Measurements from ENCODE around the gene CDHR2. TPM values are rescaled to one million over a fixed set of nuclear protein-coding genes. Genes with fewer than 3 reads are reported as not detected.

Gene CDHR2, protein sequence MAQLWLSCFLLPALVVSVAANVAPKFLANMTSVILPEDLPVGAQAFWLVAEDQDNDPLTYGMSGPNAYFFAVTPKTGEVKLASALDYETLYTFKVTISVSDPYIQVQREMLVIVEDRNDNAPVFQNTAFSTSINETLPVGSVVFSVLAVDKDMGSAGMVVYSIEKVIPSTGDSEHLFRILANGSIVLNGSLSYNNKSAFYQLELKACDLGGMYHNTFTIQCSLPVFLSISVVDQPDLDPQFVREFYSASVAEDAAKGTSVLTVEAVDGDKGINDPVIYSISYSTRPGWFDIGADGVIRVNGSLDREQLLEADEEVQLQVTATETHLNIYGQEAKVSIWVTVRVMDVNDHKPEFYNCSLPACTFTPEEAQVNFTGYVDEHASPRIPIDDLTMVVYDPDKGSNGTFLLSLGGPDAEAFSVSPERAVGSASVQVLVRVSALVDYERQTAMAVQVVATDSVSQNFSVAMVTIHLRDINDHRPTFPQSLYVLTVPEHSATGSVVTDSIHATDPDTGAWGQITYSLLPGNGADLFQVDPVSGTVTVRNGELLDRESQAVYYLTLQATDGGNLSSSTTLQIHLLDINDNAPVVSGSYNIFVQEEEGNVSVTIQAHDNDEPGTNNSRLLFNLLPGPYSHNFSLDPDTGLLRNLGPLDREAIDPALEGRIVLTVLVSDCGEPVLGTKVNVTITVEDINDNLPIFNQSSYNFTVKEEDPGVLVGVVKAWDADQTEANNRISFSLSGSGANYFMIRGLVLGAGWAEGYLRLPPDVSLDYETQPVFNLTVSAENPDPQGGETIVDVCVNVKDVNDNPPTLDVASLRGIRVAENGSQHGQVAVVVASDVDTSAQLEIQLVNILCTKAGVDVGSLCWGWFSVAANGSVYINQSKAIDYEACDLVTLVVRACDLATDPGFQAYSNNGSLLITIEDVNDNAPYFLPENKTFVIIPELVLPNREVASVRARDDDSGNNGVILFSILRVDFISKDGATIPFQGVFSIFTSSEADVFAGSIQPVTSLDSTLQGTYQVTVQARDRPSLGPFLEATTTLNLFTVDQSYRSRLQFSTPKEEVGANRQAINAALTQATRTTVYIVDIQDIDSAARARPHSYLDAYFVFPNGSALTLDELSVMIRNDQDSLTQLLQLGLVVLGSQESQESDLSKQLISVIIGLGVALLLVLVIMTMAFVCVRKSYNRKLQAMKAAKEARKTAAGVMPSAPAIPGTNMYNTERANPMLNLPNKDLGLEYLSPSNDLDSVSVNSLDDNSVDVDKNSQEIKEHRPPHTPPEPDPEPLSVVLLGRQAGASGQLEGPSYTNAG (N-terminal part only)
- total RNA-seq: not detected in 2 replicates

GRCh38 chr5:176548967-176549444, at the start of gene CDHR2:
Gene CDHR2 (plus strand): TSS chr5:176549342. CDS start chr5:176565353, 16,011 bp downstream.

DNA sequence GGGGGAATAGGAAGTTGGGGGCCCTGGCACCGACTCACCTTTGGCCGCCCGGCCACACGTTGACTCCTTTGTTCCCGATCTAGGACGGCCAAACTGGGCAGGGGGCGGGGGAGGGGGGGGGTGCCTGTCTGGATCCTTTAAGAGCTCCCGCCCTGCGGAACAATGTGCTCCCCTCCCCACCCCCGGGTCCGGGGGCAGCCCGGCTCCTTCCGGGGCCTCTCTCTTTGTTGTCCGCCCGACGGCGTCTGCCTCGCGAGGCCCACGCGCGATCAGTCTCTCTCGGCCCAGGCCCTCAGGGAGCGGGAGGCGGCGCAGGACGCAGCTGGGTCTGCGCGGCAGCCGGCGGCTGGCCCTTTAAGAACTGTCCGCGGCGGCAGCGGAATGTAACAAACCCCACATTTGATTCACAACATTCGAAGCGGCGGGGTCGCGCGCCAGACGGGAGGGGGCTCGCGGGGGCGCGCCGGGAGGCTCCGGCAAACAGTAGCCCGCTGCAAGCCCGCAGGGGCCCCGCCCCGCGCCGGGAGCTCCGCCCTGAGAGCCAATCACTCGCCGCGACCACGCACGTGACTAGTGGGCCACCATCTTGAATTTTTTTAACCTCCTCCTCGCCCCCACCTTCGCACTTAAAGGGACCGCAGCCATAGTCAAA, 12.1 kb upstream of the CDHR2 start, which contains the start of gene RNF44:
Gene RNF44 (minus strand): TSS at position 501 of the 652 bp plus-strand sequence. CDS start 4,930 bp downstream, outside the sequence.

GRCh38 chr5:176609724-176610434, 60.7 kb downstream of the CDHR2 start, which contains the start of gene GPRIN1:
Gene GPRIN1 (minus strand): TSS chr5:176610156. CDS start chr5:176599834, 10,322 bp downstream.

DNA sequence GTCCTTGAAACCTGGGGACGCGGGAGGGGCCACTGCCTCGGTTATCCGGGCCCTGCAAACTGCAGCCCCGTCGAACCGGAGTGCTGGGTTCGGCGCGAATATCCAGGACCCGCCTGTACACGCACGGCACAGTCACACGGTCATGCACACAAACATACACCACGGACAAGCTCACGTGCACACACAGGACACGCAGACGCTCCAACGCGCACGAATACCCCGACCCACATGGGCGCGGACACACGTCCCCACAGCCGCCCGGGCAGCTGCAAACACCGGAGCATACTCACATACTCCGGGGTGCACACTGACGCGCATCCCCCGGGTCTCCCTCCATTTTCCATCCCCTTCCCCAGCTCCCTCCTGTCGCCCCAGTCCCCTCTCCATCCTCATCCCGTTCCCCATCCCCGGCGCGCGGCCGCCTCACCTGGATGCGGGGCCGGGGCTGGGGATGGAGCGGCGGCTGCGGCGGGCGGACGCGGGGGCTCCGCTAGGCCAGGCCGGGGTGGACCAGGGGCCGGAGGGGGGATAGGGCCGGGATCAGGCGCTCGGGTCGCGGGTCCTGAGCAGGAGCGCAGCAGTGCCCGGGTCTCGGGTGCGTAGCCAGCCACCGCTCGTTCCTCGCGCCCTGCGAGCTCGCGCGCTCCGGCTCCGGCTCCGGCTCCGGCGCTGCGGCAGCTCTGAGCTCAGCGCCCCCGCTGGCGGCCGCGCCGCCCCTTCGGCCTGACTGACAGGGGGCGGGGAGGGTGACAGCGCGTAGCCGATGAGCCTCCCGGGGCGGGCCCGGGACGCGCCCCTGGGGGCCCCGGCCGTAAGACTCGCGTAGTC, 80.9 kb downstream of the CDHR2 start, which contains the start of the genes EIF4E1B and SNCB:
Gene EIF4E1B (plus strand): TSS at position 823 of the 828 bp plus-strand sequence. CDS start 12,113 bp downstream, outside the sequence.
Gene SNCB (minus strand): TSS at position 682 of the 828 bp plus-strand sequence. CDS start 880 bp downstream, outside the sequence.

Other genes starting within 250 kb of the CDHR2 start
- gene KIAA1191, start 187.6 kb upstream of the CDHR2 start, total RNA-seq: 44.6 and 52.2 TPM in 2 replicates
- 8.4 and 9.0 TPM in 2 replicates for gene ARL10, start 183.9 kb upstream of the CDHR2 start, total RNA-seq
- gene NOP16, start 160.7 kb upstream of the CDHR2 start, total RNA-seq: 19.1 and 19.6 TPM in 2 replicates
- gene HIGD2A, start 160.6 kb upstream of the CDHR2 start, total RNA-seq: 70.5 and 122 TPM in 2 replicates
- 72.9 and 73.5 TPM in 2 replicates for gene CLTB, start 132.8 kb upstream of the CDHR2 start, total RNA-seq
- 26.2 and 27.1 TPM in 2 replicates for gene FAF2, start 101.0 kb upstream of the CDHR2 start, total RNA-seq
- 6.7 and 11.5 TPM in 2 replicates for gene RNF44, start 11.9 kb upstream of the CDHR2 start, total RNA-seq
- 2.2 and 2.4 TPM in 2 replicates for gene GPRIN1, start 60.8 kb downstream of the CDHR2 start, total RNA-seq
- gene SNCB, start 81.2 kb downstream of the CDHR2 start, total RNA-seq: 0.10 and 0.56 TPM in 2 replicates
- not detected in 2 replicates for gene EIF4E1B, start 81.3 kb downstream of the CDHR2 start, total RNA-seq
- gene TSPAN17, start 98.1 kb downstream of the CDHR2 start, total RNA-seq: 19.3 and 20.2 TPM in 2 replicates

Measured in cardiac ventricle fibroblast (primary cell).